Activated CD8-positive, alpha-beta memory T cell treated with anti-CD3 and anti-CD28 coated beads, Interleukin-2, amount 50 U/mL, for 1 hour (primary cell): Measurements from ENCODE around the gene TBX20.
"Not testable (repeated sequence)": the region's sequence is repeated elsewhere in the genome, so short reads cannot be mapped to it uniquely, and the experiment has no call there.

Source experiments
- DNase-seq: peaks from one replicate; pipeline ENCODE4 v3.0.0-alpha.2; 2020; ENCODE audit errors: extremely low read depth

Gene TBX20

GRCh38 chr7:35255443-35256255, 1.7 kb upstream of the TBX20 start:
- no peak for DNase-seq

- DNase-seq: no peak
Observed at GRCh38 chr7:35254496-35255442, 869 bp upstream of the TBX20 start.

GRCh38 chr7:35253460-35253709, 515 bp downstream of the TBX20 start:
- DNase-seq: no peak

- no peak for DNase-seq
Observed at GRCh38 chr7:35252612-35253459, 1.1 kb downstream of the TBX20 start.

GRCh38 chr7:35251606-35252310, 2.1 kb downstream of the TBX20 start:
- no peak for DNase-seq

- DNase-seq: no peak
Observed at GRCh38 chr7:35250941-35251340, 3.0 kb downstream of the TBX20 start.

- no peak for DNase-seq
Observed at GRCh38 chr7:35250452-35250851, 3.4 kb downstream of the TBX20 start.

- no peak for DNase-seq
Observed at GRCh38 chr7:35249537-35249907, 4.4 kb downstream of the TBX20 start.

- DNase-seq: no peak
Observed at GRCh38 chr7:35248576-35249536, 5.0 kb downstream of the TBX20 start.

GRCh38 chr7:35246819-35247218, 7.1 kb downstream of the TBX20 start:
- no peak for DNase-seq

GRCh38 chr7:35241884-35242283, 12.0 kb downstream of the TBX20 start:
- no peak for DNase-seq

GRCh38 chr7:35241436-35241835, 12.5 kb downstream of the TBX20 start:
- DNase-seq: no peak

- DNase-seq: not testable (repeated sequence)
Observed at GRCh38 chr7:35241008-35241407, 12.9 kb downstream of the TBX20 start.

- not testable (repeated sequence) for DNase-seq
Observed at GRCh38 chr7:35238456-35238855, 15.4 kb downstream of the TBX20 start.

- DNase-seq: no peak
Observed at GRCh38 chr7:35232994-35233393, 20.9 kb downstream of the TBX20 start.

- not testable (repeated sequence) for DNase-seq
Observed at GRCh38 chr7:35231221-35231620, 22.7 kb downstream of the TBX20 start.

GRCh38 chr7:35229116-35229780, 24.7 kb downstream of the TBX20 start:
- not testable (repeated sequence) for DNase-seq

- not testable (repeated sequence) for DNase-seq
Observed at GRCh38 chr7:35228496-35229051, 25.3 kb downstream of the TBX20 start.

- DNase-seq: not testable (repeated sequence)
Observed at GRCh38 chr7:35227438-35227837, 26.5 kb downstream of the TBX20 start.
